22Rv1 (cell line): ENCODE results near the gene LAMA1.

Experiments used
- H3K27ac ChIP-seq: fragments of 450-650 bp; 2 replicates; pipeline ENCODE4 v1.5.1; 2017
- ZFX ChIP-seq: fragments of 450-650 bp; IDR thresholded peaks from 2 replicates; pipeline ENCODE4 v1.6.1; 2017; ENCODE audit warnings: antibody characterized with exemption, borderline replicate concordance
- TF ChIP-seq, protein P1 (sequence below): fragments of 450-650 bp; IDR thresholded peaks from 2 replicates; pipeline ENCODE4 v1.5.1; 2017; ENCODE audit warnings: mild to moderate bottlenecking

LAMA1 gene

DNA sequence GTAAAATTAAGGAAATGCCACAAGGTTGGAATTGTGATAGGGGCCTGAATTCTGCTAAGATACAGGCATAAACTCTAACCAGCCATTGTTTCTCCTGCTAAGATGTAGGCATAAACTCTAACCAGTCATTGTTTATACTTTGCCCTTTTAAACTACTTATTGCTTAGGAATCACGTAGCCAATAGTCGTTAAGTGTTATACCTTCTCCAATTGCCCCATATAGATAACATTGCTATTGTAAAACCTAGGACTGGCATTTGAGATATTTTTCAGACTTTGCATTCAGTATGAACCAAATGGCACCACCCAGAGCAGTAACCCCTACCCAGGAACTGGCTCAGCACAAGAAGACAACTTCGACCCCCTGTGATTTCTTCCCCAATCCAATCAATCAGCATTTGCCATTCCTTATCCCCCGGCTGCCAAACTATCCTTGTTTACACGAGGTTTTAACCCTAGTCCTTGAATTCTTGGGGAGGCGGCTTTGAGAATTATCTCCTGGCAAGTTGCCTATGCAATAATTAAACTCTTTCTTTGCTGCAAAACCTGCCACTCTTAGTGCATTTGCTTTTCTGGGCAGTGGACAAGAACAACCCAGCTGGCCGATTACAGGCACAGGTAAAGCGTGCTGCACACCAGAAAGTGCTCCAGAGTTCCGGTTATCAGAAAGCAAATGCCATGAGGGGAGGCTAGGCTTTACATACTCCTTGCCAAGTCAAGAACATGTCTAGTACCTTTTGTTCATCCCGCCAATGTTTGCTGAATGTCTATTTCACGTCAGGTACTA, 167.6 kb downstream of the LAMA1 start:
- TF ChIP-seq, protein P1, sequence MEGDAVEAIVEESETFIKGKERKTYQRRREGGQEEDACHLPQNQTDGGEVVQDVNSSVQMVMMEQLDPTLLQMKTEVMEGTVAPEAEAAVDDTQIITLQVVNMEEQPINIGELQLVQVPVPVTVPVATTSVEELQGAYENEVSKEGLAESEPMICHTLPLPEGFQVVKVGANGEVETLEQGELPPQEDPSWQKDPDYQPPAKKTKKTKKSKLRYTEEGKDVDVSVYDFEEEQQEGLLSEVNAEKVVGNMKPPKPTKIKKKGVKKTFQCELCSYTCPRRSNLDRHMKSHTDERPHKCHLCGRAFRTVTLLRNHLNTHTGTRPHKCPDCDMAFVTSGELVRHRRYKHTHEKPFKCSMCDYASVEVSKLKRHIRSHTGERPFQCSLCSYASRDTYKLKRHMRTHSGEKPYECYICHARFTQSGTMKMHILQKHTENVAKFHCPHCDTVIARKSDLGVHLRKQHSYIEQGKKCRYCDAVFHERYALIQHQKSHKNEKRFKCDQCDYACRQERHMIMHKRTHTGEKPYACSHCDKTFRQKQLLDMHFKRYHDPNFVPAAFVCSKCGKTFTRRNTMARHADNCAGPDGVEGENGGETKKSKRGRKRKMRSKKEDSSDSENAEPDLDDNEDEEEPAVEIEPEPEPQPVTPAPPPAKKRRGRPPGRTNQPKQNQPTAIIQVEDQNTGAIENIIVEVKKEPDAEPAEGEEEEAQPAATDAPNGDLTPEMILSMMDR: no peak
- TF ChIP-seq ZFX: no peak
- H3K27ac ChIP-seq: no peak overlapping the region

DNA sequence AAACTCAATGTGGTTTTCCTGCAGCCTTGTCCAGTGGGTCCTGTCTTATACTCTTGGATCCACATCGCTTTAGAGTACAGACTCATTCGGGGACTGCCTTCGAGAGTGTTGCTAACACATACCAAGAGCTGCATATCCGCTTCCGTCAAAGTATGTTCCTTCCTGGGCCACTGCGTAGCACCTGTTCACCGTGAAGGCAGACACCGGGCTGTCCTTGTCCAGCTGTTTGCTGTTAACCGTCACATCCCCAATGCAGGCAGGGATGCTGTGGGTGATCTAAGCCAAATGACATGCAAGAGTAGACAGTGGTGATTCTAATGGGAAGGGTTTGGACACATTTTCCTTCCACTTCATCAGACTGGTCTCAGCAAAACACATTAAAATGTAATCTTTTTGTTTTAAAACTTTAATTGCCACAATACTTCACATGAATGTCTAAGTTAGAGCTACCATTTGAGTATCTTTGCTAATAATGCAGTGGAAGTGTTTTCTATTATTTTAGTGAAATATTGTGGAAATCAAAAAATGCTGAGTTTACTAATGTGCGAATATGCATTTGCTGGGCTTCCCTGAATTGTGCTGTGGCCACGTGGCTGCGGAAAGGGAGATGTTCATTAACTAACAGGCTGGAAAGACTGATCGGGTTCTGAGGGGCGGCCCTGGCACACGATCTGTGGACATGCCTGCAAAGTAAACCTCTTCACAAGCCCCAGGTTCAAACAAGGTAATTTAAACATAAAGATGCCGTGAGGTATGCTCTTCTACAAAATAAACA, 169.1 kb downstream of the LAMA1 start:
- no peak overlapping the region for H3K27ac ChIP-seq
- TF ChIP-seq ZFX: no peak
- TF ChIP-seq, protein P1: no peak

DNA sequence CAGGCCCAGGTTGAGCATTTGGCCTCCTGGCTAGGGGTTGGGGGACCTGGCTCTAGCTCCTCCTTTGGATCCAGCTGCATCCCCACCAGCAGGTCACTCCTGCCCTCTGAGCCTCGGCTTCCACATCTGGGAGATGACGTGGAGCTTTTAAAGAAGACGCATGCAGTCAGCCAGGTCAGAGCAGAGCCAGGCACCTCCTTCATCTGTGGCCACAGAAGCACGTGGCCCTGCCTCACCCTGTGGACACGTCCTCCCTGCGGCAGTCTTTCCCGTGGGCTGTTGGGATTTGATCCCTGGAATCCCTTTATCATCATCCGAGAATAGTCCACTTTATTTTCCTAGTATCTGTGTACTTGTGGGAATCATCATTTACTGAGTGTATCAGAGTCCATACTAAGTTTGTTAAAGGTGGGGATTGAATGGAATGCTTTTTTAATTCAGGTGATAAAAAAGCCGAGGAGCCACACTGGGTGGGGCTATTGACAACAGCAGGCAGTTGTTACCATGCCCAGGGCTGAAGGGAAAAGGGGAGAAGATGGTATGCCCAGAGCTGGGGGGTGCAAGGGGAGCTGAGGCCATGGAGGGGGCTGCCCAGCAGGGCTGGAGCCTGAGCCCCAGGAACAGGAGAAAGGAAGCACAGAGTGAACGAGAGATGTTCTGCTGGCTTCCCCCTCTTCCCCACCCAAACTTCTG, 170.1 kb downstream of the LAMA1 start:
- TF ChIP-seq, protein P1: no peak
- TF ChIP-seq ZFX: no peak

DNA sequence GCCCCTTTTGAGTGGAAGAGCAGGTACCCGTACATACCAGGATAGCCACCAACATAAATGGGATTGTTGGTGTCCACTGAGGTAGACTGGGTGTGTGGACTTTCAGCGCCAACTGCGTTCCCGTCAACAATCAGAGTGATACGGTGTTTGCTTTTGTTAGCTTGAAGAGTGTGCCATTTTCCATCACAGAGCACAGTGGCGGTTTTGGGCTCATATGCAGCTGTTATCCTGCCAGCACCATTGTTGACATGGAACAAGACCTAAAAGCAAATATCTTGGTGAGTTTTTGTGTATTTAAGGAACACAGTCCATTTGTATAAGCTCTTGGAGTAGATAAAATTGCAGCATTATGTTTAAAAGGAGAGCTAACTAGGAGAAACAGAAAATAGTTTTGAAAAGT, 174.5 kb downstream of the LAMA1 start:
- TF ChIP-seq, protein P1: no peak
- no peak for TF ChIP-seq ZFX
- no peak overlapping the region for H3K27ac ChIP-seq

More for the DNA sequence above, 170.1 kb downstream of the LAMA1 start:
- no peak overlapping the region for H3K27ac ChIP-seq

DNA sequence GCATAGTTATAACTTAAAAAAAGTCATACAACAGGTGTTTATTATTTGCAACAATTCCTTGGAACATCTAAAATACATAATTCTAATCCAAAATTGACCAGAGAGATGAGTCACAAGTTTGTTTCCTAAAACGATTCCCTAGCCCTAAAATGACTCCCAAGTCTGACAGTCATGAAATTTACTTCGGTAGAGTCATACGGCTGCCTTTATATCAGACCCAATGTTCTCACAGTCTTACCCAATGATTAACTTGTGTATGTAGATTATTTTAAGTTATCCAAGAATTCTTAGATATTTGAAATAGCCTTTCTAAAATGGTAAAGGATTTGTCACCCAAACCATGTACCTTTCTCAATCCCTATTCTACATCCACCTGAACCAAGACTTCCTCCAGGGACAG, 174.9 kb downstream of the LAMA1 start:
- no peak for TF ChIP-seq ZFX
- TF ChIP-seq, protein P1: no peak
- H3K27ac ChIP-seq: no peak overlapping the region

DNA sequence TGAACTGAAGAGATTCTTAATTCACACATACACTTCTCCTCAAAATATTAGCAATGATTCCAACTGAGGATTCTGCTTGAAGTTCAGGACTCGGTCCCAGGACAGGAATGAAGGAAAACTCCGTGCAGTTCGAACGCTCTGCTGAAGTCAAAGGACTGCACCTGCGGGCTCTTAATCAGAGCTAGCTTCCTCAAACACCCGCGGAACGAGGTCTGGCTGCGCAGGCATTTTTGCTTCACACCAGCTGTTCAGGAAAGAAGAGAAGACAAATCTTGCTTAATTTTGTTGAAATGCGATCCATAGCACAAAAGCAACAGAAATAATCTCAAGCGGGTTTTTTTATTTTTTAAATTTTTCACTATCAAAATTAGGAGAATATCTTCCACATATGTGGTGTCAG, 175.6 kb downstream of the LAMA1 start:
- TF ChIP-seq, protein P1: no peak
- no peak for TF ChIP-seq ZFX
- H3K27ac ChIP-seq: no peak overlapping the region
